ENCODE measurements around the gene GHSR. TPM values are rescaled to one million over a fixed set of nuclear protein-coding genes. Genes with fewer than 3 reads are reported as not detected.
"Not testable (repeated sequence)": the region's sequence is repeated elsewhere in the genome, so short reads cannot be mapped to it uniquely, and the experiment has no call there.

The GHSR gene
- not detected for total RNA-seq

GRCh38 chr3:172447611-172448579 lies at the start of gene GHSR:
GHSR (minus strand) TSS chr3:172448456; CDS start chr3:172448413, 43 bp downstream.
- Mint-ChIP-seq H3K9me3 (no peaks in the 10 kb centered on the region), H3K27me3 (ENCODE audit: low read depth) (peaks cover 74% of the 10 kb centered on the region), H3K27ac (no peak within 1 kb of the TSS), H3K36me3 (ENCODE audit: insufficient read depth in 2 of 2) (peaks cover 3 to 8% of the 10 kb centered on the region in 2 donors), H3K4me1 (ENCODE audit: low read depth) (peaks cover 32% of the 10 kb centered on the region), H3K4me3 (peak within 1 kb of the TSS; percentile 69 to 76)
- DNase-seq (peak; percentile 14 to 22), ATAC-seq (replicated peaks in 1 of 2) (peak; percentile 63 to 73)

GRCh38 chr3:172490198-172490669 lies 42.0 kb upstream of the GHSR start:
- ATAC-seq (replicated peaks in 1 of 2), result peak; percentile 60 to 67
- peak overlapping the region in 1 of 2 donors; percentile 7 for H3K4me3 Mint-ChIP-seq

GRCh38 chr3:172478116-172478515 lies 29.9 kb upstream of the GHSR start:
- no peak for ATAC-seq (replicated peaks in 1 of 2)
- Mint-ChIP-seq H3K4me1 (ENCODE audit: low read depth) (peaks cover 14% of the 10 kb centered on the region), H3K9me3 (no peaks in the 10 kb centered on the region), H3K27me3 (ENCODE audit: low read depth) (no peaks in the 10 kb centered on the region), H3K36me3 (ENCODE audit: insufficient read depth in 2 of 2) (no peaks in the 10 kb centered on the region), H3K27ac (no peak overlapping the region), H3K4me3 (peak overlapping the region in 1 of 2 donors; percentile 94)
- DNase-seq, result no peak

More at GRCh38 chr3:172490198-172490669, 42.0 kb upstream of the GHSR start:
- H3K4me1 Mint-ChIP-seq (ENCODE audit: low read depth); H3K9me3 Mint-ChIP-seq: not testable (repeated sequence)
- DNase-seq, result peak; percentile 78 to 80
- peak overlapping the region; percentile 31 for H3K27ac Mint-ChIP-seq
- peaks cover 18% of the 10 kb centered on the region for H3K27me3 Mint-ChIP-seq (ENCODE audit: low read depth)
- peaks cover 2 to 13% of the 10 kb centered on the region in 2 donors for H3K36me3 Mint-ChIP-seq (ENCODE audit: insufficient read depth in 2 of 2)

- no peaks in the 10 kb centered on the region for H3K36me3 Mint-ChIP-seq (ENCODE audit: insufficient read depth in 2 of 2)
- peak overlapping the region; percentile 60 to 94 for H3K4me3 Mint-ChIP-seq
- DNase-seq (no peak), ATAC-seq (replicated peaks in 1 of 2) (no peak)
- H3K27ac Mint-ChIP-seq, result no peak overlapping the region
- H3K27me3 Mint-ChIP-seq (ENCODE audit: low read depth), result peaks cover 6% of the 10 kb centered on the region
- peaks cover 14% of the 10 kb centered on the region for H3K4me1 Mint-ChIP-seq (ENCODE audit: low read depth)
- H3K9me3 Mint-ChIP-seq, result no peaks in the 10 kb centered on the region
Measured at GRCh38 chr3:172476347-172476746, 28.1 kb upstream of the GHSR start.

- Mint-ChIP-seq H3K9me3 (peaks cover 0 to 1% of the 10 kb centered on the region in 2 donors), H3K27me3 (ENCODE audit: low read depth) (peaks cover 12% of the 10 kb centered on the region), H3K36me3 (ENCODE audit: insufficient read depth in 2 of 2) (no peaks in the 10 kb centered on the region), H3K27ac (no peak overlapping the region), H3K4me1 (ENCODE audit: low read depth) (peaks cover 14% of the 10 kb centered on the region), H3K4me3 (no peak overlapping the region)
- DNase-seq, result no peak
- no peak for ATAC-seq (replicated peaks in 1 of 2)
Measured at GRCh38 chr3:172475703-172476102, 27.4 kb upstream of the GHSR start.

GRCh38 chr3:172471903-172472302 lies 23.6 kb upstream of the GHSR start:
- H3K4me3 Mint-ChIP-seq, result no peak overlapping the region
- DNase-seq (no peak), ATAC-seq (replicated peaks in 1 of 2) (no peak)
- H3K4me1 Mint-ChIP-seq (ENCODE audit: low read depth), result peaks cover 6% of the 10 kb centered on the region
- no peak overlapping the region for H3K27ac Mint-ChIP-seq
- no peaks in the 10 kb centered on the region for H3K36me3 Mint-ChIP-seq (ENCODE audit: insufficient read depth in 2 of 2)
- H3K9me3 Mint-ChIP-seq, result peaks cover 0 to 1% of the 10 kb centered on the region in 2 donors
- H3K27me3 Mint-ChIP-seq (ENCODE audit: low read depth), result peaks cover 22% of the 10 kb centered on the region

- Mint-ChIP-seq H3K4me1 (ENCODE audit: low read depth) (no peaks in the 10 kb centered on the region), H3K4me3 (no peak overlapping the region), H3K27ac (no peak overlapping the region), H3K27me3 (ENCODE audit: low read depth) (peaks cover 22% of the 10 kb centered on the region), H3K36me3 (ENCODE audit: insufficient read depth in 2 of 2) (no peaks in the 10 kb centered on the region), H3K9me3 (peaks cover 0 to 1% of the 10 kb centered on the region in 2 donors)
- ATAC-seq (replicated peaks in 1 of 2), result no peak
- DNase-seq, result no peak
Measured at GRCh38 chr3:172470588-172470987, 22.3 kb upstream of the GHSR start.

GRCh38 chr3:172467170-172467824 lies 19.0 kb upstream of the GHSR start:
- Mint-ChIP-seq H3K36me3 (ENCODE audit: insufficient read depth in 2 of 2) (no peaks in the 10 kb centered on the region), H3K4me3 (no peak overlapping the region), H3K9me3 (peaks cover 0 to 1% of the 10 kb centered on the region in 2 donors), H3K27me3 (ENCODE audit: low read depth) (peaks cover 22% of the 10 kb centered on the region), H3K27ac (no peak overlapping the region), H3K4me1 (ENCODE audit: low read depth) (no peaks in the 10 kb centered on the region)
- DNase-seq (no peak), ATAC-seq (replicated peaks in 1 of 2) (no peak)

- Mint-ChIP-seq H3K4me1 (ENCODE audit: low read depth) (no peaks in the 10 kb centered on the region), H3K27ac (no peak overlapping the region), H3K36me3 (ENCODE audit: insufficient read depth in 2 of 2) (no peaks in the 10 kb centered on the region), H3K9me3 (peaks cover 0 to 1% of the 10 kb centered on the region in 2 donors), H3K27me3 (ENCODE audit: low read depth) (peaks cover 19% of the 10 kb centered on the region), H3K4me3 (no peak overlapping the region)
- ATAC-seq (replicated peaks in 1 of 2) (no peak), DNase-seq (no peak)
Measured at GRCh38 chr3:172466553-172467130, 18.4 kb upstream of the GHSR start.

- H3K4me3 Mint-ChIP-seq, result no peak overlapping the region
- DNase-seq, result no peak
Measured at GRCh38 chr3:172465281-172465680, 17.0 kb upstream of the GHSR start.

GRCh38 chr3:172464306-172464705 lies 16.1 kb upstream of the GHSR start:
- ATAC-seq (replicated peaks in 1 of 2), result no peak
- Mint-ChIP-seq H3K9me3 (no peaks in the 10 kb centered on the region), H3K27ac (no peak overlapping the region)

More at GRCh38 chr3:172465281-172465680, 17.0 kb upstream of the GHSR start:
- Mint-ChIP-seq H3K36me3 (ENCODE audit: insufficient read depth in 2 of 2) (no peaks in the 10 kb centered on the region), H3K9me3 (no peaks in the 10 kb centered on the region), H3K4me1 (ENCODE audit: low read depth) (no peaks in the 10 kb centered on the region), H3K27ac (no peak overlapping the region), H3K27me3 (ENCODE audit: low read depth) (peaks cover 5% of the 10 kb centered on the region)
- ATAC-seq (replicated peaks in 1 of 2), result no peak

GRCh38 chr3:172461530-172462138 lies 13.4 kb upstream of the GHSR start:
- no peak overlapping the region for H3K27ac Mint-ChIP-seq
- H3K36me3 Mint-ChIP-seq (ENCODE audit: insufficient read depth in 2 of 2), result no peaks in the 10 kb centered on the region
- peaks cover 3% of the 10 kb centered on the region for H3K27me3 Mint-ChIP-seq (ENCODE audit: low read depth)
- no peak for DNase-seq
- no peak overlapping the region for H3K4me3 Mint-ChIP-seq
- no peaks in the 10 kb centered on the region for H3K9me3 Mint-ChIP-seq
- no peaks in the 10 kb centered on the region for H3K4me1 Mint-ChIP-seq (ENCODE audit: low read depth)
- ATAC-seq (replicated peaks in 1 of 2), result peak in 1 of 2 donors; percentile 30

More at GRCh38 chr3:172464306-172464705, 16.1 kb upstream of the GHSR start:
- DNase-seq, result no peak
- peaks cover 5% of the 10 kb centered on the region for H3K27me3 Mint-ChIP-seq (ENCODE audit: low read depth)
- H3K36me3 Mint-ChIP-seq (ENCODE audit: insufficient read depth in 2 of 2), result no peaks in the 10 kb centered on the region
- H3K4me3 Mint-ChIP-seq, result no peak overlapping the region
- no peaks in the 10 kb centered on the region for H3K4me1 Mint-ChIP-seq (ENCODE audit: low read depth)
